T47D (cell line): ENCODE measurements around the gene KCTD7.
"Not testable (repeated sequence)": the region's sequence is repeated elsewhere in the genome, so short reads cannot be mapped to it uniquely, and the experiment has no call there.

Experiments used
- DNase-seq, 2 experiments: peaks; one replicate each; pipeline versions ENCODE4 v3.0.0 to v3.0.0-alpha.2; 2011 to 2012; ENCODE audit warnings: low read depth in 1 of 2, low spot score in 1 of 2
- JUND ChIP-seq: IDR thresholded peaks from 2 replicates; pipeline ENCODE4 v1.6.1; 2012; ENCODE audit warnings: low read depth
- in situ Hi-C: cut with HindIII; loops from 2 replicates; pipeline ENCODE4 v1.10.0; 2016; ENCODE audit warnings: low sequenced_read_pairs, low pct_unique_long_range_greater_than_20kb

KCTD7 gene

GRCh38 chr7:66668112-66668511 lies 39.4 kb downstream of the KCTD7 start:
- TF ChIP-seq JUND: no peak
- no peak for DNase-seq
- in situ Hi-C loops: no loop called here

DNA sequence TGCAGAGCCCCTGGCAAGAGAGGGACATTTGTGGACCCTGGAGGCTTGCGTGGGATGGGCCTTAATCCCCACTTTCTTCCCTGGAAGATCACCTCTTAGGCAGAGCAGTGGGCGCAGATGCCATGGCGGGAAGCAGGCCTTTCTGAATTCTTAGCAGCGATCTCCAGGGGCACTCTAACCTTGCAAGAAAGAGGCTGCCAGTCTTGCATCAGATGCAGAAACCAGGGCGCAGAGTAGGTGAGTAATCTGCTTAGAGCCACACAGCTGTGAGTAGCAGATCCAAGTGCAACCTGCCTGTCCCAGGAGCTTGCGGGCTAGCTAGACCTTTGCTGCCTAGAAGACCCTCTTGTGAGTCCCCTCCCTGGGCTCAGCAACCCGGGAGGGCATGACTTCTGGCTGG lies 40.0 kb downstream of the KCTD7 start:
- DNase-seq: no peak
- in situ Hi-C loops: no loop called here
- TF ChIP-seq JUND: no peak

- no peak for DNase-seq
- in situ Hi-C loops: no loop called here
- no peak for TF ChIP-seq JUND
These were observed 40.4 kb downstream of the KCTD7 start for GRCh38 chr7:66669088-66669487.

- DNase-seq: no peak
- in situ Hi-C loops: no loop called here
- TF ChIP-seq JUND: no peak
These were observed 40.8 kb downstream of the KCTD7 start for GRCh38 chr7:66669496-66669895.

- in situ Hi-C loops: no loop called here
- DNase-seq: no peak
- no peak for TF ChIP-seq JUND
These were observed 42.4 kb downstream of the KCTD7 start for GRCh38 chr7:66671034-66671433.

DNA sequence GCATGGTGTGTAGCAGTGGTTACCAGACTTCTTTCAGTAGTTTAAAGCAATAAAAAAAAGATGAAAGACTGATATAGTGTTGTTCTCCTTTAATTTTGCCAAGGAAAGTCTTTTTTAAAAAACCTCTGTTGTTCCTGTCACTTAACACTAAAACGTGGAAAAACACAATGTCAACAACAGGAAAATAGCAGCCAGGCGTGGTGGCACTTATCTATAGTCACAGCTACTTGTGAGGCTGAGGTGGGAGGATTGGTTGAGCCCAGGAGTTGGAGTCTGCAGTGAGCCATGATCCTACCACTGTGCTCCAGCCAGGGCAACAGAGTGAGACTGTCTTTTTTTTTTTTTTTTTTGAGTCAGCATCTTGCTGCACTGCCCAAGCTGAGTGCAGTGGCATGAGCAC lies 42.8 kb downstream of the KCTD7 start:
- in situ Hi-C loops, DNase-seq: not testable (repeated sequence)

- in situ Hi-C loops, DNase-seq: not testable (repeated sequence)
These were observed 43.9 kb downstream of the KCTD7 start for GRCh38 chr7:66672432-66673123.

GRCh38 chr7:66673124-66673640 lies 44.5 kb downstream of the KCTD7 start:
- DNase-seq, in situ Hi-C loops: not testable (repeated sequence)

- DNase-seq: no peak
- TF ChIP-seq JUND: no peak
- in situ Hi-C loops: no loop called here
These were observed 51.1 kb downstream of the KCTD7 start for GRCh38 chr7:66679633-66680244.

DNA sequence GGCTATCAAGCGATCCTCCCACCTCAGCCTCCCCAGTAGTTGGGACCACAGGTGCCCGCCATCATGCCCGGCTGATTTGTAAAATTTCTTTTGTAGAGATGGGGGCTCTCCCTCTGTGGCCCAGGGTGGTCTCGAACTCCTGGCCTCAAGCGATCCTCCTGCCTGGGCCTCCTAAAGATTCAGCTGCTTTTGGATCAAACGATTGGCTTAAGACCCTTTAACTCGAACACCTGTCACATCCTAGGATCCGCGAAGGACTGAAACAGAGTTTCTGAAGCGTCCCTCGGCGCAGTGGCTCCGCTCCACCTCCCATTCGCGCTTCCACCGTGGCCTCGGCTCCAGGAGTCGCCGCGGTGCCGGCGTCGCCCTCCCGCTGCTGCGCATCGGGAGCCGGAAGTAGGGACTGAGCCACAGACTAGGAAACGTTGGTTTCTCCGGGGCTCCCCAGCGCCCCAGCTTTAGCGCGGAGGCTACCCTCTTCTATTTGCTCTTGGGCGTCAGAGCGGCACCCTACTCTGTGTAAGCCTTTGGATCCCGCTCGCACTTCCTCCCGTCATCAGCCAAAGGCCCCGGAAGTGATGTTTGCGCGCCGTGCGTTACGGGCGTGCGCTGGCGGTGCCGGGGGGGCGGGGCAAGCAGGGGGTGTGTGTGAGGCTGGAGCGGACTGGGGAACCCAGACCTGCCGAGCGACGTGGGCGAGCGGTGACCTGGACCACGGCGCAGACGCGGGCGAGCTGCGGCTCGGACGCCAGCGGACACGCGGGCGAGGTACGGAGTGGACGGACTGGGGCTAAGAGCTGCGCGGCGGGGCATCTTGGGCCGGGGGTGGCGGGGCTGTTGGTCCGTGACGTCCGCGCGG lies 53.0 kb downstream of the KCTD7 start:
- TF ChIP-seq JUND: no peak

DNA sequence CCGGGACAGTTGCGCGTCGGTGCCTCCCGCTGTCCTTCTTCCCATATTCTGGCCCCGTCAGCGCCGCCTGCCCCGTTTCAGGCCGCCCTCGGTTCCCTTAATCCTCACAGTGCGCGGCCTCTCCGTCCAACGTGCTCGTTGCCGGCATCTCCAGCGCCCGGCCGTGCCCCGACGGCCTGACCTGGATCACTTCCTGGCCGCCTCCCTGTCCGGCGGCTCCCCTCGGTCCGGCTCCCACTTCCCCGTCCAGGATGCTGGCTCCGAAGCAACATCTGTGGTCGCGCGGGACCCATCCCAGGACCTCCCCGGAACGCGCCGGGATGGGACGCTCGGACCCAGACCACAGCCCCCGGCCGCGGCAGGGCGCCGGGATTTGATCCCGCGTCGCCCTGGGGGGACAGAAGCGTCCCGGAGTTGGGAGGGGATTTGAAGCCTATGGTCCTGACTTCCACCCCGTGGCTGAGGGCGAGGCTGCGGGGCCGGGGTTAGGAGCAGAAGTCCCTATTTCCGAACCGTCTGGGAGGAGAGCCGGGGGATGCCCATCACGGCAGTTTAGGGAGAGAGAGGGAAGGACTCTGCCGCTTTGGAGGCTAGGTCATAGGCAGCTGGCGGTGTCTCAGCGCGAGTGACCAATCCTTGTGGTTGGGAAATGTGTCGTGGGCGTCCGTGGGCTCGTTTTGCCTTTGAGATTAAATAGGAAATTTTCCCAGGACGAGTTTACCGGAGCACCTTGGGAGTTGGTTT lies 53.8 kb downstream of the KCTD7 start:
- in situ Hi-C loops: no loop called here
- peak; percentile 31 to 38 for DNase-seq
- no peak for TF ChIP-seq JUND

More for the DNA sequence above, 53.0 kb downstream of the KCTD7 start:
- DNase-seq: peak; percentile 98 to 99
- in situ Hi-C loops: no loop called here

- DNase-seq, in situ Hi-C loops: not testable (repeated sequence)
These were observed 54.6 kb downstream of the KCTD7 start for GRCh38 chr7:66683094-66683769.
